Transverse colon (tissue), 4 donors: ENCODE data around the gene HRC. TPM values are rescaled to one million over a fixed set of nuclear protein-coding genes. Genes with fewer than 3 reads are reported as not detected.

Source experiments
- DNase-seq: peaks from one replicate; pipeline ENCODE4 v3.0.0-alpha.2; 2019
- H3K27ac ChIP-seq, 4 donors: fragments of 200-600 bp; sonication (generic); 2 replicates each; pipeline ENCODE4 v1.5.1; 2016 to 2018; ENCODE audit warnings: inconsistent platforms in 4 of 4
- H3K27me3 ChIP-seq: fragments of 200-600 bp; sonication (generic); 2 replicates; pipeline ENCODE4 v1.5.1; 2017; ENCODE audit warnings: inconsistent platforms
- H3K36me3 ChIP-seq, 4 donors: fragments of 200-600 bp; sonication (generic); 2 replicates each; pipeline ENCODE4 v1.5.1; 2017 to 2019; ENCODE audit warnings: inconsistent platforms in 4 of 4
- H3K4me1 ChIP-seq, 4 donors: fragments of 200-600 bp; sonication (generic); 2 replicates each; pipeline ENCODE4 v1.5.1; 2017 to 2020; ENCODE audit warnings: inconsistent platforms in 4 of 4
- H3K4me3 ChIP-seq, 4 donors: fragments of 200-600 bp; sonication (generic); 1 replicate in 1 of 4; 2 replicates in 3 of 4; pipeline versions ENCODE4 v1.5.1 to v1.6.1; 2017 to 2019; ENCODE audit warnings: inconsistent platforms in 4 of 4
- H3K9me3 ChIP-seq, 2 donors: fragments of 200-600 bp; sonication (generic); 2 replicates each; pipeline ENCODE4 v1.5.1; 2017 to 2019; ENCODE audit warnings: inconsistent platforms in 2 of 2
- EP300 ChIP-seq: sonication (generic); formaldehyde crosslinking; IDR thresholded peaks from one replicate; pipeline ENCODE4 v1.6.1; 2017; ENCODE audit warnings: antibody characterized with exemption, low read depth
- POLR2A ChIP-seq: fragments of 450-650 bp; IDR thresholded peaks from one replicate; pipeline ENCODE4 v1.6.1; 2016; ENCODE audit warnings: antibody characterized with exemption, mild to moderate bottlenecking, moderate library complexity
- POLR2AphosphoS5 ChIP-seq, 3 donors: sonication (generic); formaldehyde crosslinking; IDR thresholded peaks; one replicate each; pipeline ENCODE4 v1.6.1; 2016; ENCODE audit warnings: antibody characterized with exemption in 3 of 3
- WGBS, 2 donors: methylation state at CpG; one replicate each; pipeline ENCODE4 v1.1.5; 2018; ENCODE audit warnings: low coverage in 1 of 2; 5-methylcytosine and 5-hydroxymethylcytosine counted together
- in situ Hi-C, 4 donors: fragments of 200-750 bp; cut with MboI; loops; one replicate each; pipeline versions ENCODE4 v1.15.0 to v1.15.1; 2017; ENCODE audit warnings: low sequenced_read_pairs in 3 of 4, low pct_ligation_motif_present in 1 of 4, low pct_unique_long_range_greater_than_20kb in 1 of 4
- intact Hi-C: fragments of 100-400 bp; cut with DNase I; formaldehyde crosslinking; loops from one replicate; pipeline ENCODE4 v1.15.1; 2023; ENCODE audit warnings: low total_unique reads
- total RNA-seq, 4 donors: library from RNA; depleted of rRNA; stranded (reverse); fragments of >200 nt; gene quantifications; one replicate each; pipeline ENCODE4 v1.1.0, GENCODE V29; 2016
- TF ChIP-seq, protein P1 (sequence below), 5 experiments: fragments of 200-600 bp in 3 of 5; fragments of 450-650 bp in 2 of 5; sonication (generic) in 3 of 5; IDR thresholded peaks; 1 replicate in 2 of 5; 2 replicates in 3 of 5; pipeline ENCODE4 v1.5.1; 2016 to 2017; ENCODE audit warnings: antibody characterized with exemption in 5 of 5, inconsistent platforms in 3 of 5, mild to moderate bottlenecking in 2 of 5, moderate library complexity in 1 of 5

HRC gene
- total RNA-seq, 4 donors from 2014 or later: 0.16 to 0.82 TPM; not detected in 2

GRCh38 chr19:49109569-49110233 is 45.5 kb downstream of the HRC start:
- H3K9me3 ChIP-seq: no peaks in the 10 kb centered on the region
- no peak overlapping the region for H3K27ac ChIP-seq
- intact Hi-C loops (no loop called here), in situ Hi-C loops (no loop called here)
- H3K4me3 ChIP-seq: no peak overlapping the region
- peaks cover 0 to 28% (median 7%) of the 10 kb centered on the region in 4 donors for H3K36me3 ChIP-seq
- peaks cover 0 to 12% (median 9%) of the 10 kb centered on the region in 4 donors for H3K4me1 ChIP-seq
- DNase-seq: no peak
- H3K27me3 ChIP-seq: no peaks in the 10 kb centered on the region
- TF ChIP-seq EP300 (no peak), POLR2A (no peak), POLR2AphosphoS5 (IDR thresholded peaks at IDR 0.05) (no peak)
- TF ChIP-seq, protein P1, sequence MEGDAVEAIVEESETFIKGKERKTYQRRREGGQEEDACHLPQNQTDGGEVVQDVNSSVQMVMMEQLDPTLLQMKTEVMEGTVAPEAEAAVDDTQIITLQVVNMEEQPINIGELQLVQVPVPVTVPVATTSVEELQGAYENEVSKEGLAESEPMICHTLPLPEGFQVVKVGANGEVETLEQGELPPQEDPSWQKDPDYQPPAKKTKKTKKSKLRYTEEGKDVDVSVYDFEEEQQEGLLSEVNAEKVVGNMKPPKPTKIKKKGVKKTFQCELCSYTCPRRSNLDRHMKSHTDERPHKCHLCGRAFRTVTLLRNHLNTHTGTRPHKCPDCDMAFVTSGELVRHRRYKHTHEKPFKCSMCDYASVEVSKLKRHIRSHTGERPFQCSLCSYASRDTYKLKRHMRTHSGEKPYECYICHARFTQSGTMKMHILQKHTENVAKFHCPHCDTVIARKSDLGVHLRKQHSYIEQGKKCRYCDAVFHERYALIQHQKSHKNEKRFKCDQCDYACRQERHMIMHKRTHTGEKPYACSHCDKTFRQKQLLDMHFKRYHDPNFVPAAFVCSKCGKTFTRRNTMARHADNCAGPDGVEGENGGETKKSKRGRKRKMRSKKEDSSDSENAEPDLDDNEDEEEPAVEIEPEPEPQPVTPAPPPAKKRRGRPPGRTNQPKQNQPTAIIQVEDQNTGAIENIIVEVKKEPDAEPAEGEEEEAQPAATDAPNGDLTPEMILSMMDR (IDR thresholded peaks at IDR 0.05): no peak
- 83% methylated on average over 8 of the region's 8 CpGs; no CpG with 5 or more reads in 1 of the 2 donors for WGBS, 2 donors

GRCh38 chr19:49109051-49109450 is 46.1 kb downstream of the HRC start:
- TF ChIP-seq, protein P1 (IDR thresholded peaks at IDR 0.05): no peak
- TF ChIP-seq EP300: no peak
- no peak for TF ChIP-seq POLR2A
- no peak for TF ChIP-seq POLR2AphosphoS5 (IDR thresholded peaks at IDR 0.05)
- intact Hi-C loops (no loop called here), in situ Hi-C loops (no loop called here)
- Histone ChIP-seq H3K27ac (no peak overlapping the region), H3K4me1 (peaks cover 0 to 12% (median 9%) of the 10 kb centered on the region in 4 donors), H3K9me3 (no peaks in the 10 kb centered on the region), H3K4me3 (no peak overlapping the region), H3K36me3 (peaks cover 0 to 30% (median 8%) of the 10 kb centered on the region in 4 donors), H3K27me3 (no peaks in the 10 kb centered on the region)
- no peak for DNase-seq
- WGBS, 2 donors: 68 to 71% methylated on average over 1 to 4 of the region's 5 CpGs

DNA sequence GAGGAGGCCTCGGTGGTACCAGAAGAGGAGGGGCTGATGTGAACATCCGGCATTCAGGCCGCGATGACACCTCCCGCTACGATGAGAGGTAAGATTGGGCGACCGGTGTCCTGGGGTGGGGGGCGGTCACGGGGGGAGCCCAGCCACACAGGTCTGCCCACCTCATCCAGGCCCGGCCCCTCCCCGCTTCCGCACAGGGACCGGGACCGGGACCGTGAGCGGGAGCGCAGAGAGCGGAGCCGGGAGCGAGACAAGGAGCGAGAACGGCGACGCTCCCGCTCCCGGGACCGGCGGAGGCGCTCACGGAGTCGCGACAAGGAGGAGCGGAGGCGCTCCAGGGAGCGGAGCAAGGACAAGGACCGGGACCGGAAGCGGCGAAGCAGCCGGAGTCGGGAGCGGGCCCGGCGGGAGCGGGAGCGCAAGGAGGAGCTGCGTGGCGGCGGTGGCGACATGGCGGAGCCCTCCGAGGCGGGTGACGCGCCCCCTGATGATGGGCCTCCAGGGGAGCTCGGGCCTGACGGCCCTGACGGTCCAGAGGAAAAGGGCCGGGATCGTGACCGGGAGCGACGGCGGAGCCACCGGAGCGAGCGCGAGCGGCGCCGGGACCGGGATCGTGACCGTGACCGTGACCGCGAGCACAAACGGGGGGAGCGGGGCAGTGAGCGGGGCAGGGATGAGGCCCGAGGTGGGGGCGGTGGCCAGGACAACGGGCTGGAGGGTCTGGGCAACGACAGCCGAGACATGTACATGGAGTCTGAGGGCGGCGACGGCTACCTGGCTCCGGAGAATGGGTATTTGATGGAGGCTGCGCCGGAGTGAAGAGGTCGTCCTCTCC is 47.4 kb downstream of the HRC start:
- Histone ChIP-seq H3K36me3 (peaks cover 0 to 38% (median 9%) of the 10 kb centered on the region in 4 donors), H3K4me1 (peaks cover 0 to 4% (median 0%) of the 10 kb centered on the region in 4 donors), H3K27ac (no peak overlapping the region), H3K4me3 (no peak overlapping the region), H3K9me3 (no peaks in the 10 kb centered on the region), H3K27me3 (no peaks in the 10 kb centered on the region)
- DNase-seq: no peak
- intact Hi-C loops (no loop called here), in situ Hi-C loops (no loop called here)
- TF ChIP-seq POLR2AphosphoS5 (IDR thresholded peaks at IDR 0.05) (no peak), EP300 (no peak), POLR2A (no peak)
- TF ChIP-seq, protein P1 (IDR thresholded peaks at IDR 0.05): no peak
- 93 to 97% methylated on average over 28 to 93 of the region's 93 CpGs for WGBS, 2 donors

GRCh38 chr19:49106648-49107135 is 48.5 kb downstream of the HRC start:
- in situ Hi-C loops (no loop called here), intact Hi-C loops (no loop called here)
- Histone ChIP-seq H3K4me1 (peaks cover 0 to 4% (median 0%) of the 10 kb centered on the region in 4 donors), H3K27me3 (no peaks in the 10 kb centered on the region), H3K36me3 (peaks cover 0 to 48% (median 15%) of the 10 kb centered on the region in 4 donors), H3K4me3 (no peak overlapping the region), H3K27ac (no peak overlapping the region), H3K9me3 (no peaks in the 10 kb centered on the region)
- TF ChIP-seq, protein P1 (IDR thresholded peaks at IDR 0.05): peak; percentile 71 to 82 (median 76)
- TF ChIP-seq POLR2AphosphoS5 (IDR thresholded peaks at IDR 0.05) (no peak), EP300 (no peak), POLR2A (no peak)
- 40 to 62% methylated on average over 1 to 12 of the region's 12 CpGs for WGBS, 2 donors
- DNase-seq: peak; percentile 61
